ENCODE data around the gene TTLL7.

- TF ChIP-seq CTCF (IDR thresholded peaks at IDR 0.05; ENCODE audit: poor library complexity, severe bottlenecking) (no peak), EP300 (conservative IDR thresholded peaks at IDR 0.05; ENCODE audit: poor library complexity, severe bottlenecking) (no peak), POLR2AphosphoS5 (IDR thresholded peaks at IDR 0.05) (no peak), RAD21 (conservative IDR thresholded peaks at IDR 0.05) (no peak), EZH2 (IDR thresholded peaks at IDR 0.05; ENCODE audit: borderline replicate concordance, insufficient read depth, low read length, poor library complexity, severe bottlenecking) (no peak), SMC3 (conservative IDR thresholded peaks at IDR 0.05; ENCODE audit: poor library complexity) (no peak), TAF1 (IDR thresholded peaks at IDR 0.05; ENCODE audit: low read depth) (no peak), MXI1 (conservative IDR thresholded peaks at IDR 0.05; ENCODE audit: poor library complexity, severe bottlenecking) (no peak)
- TF ChIP-seq, protein P1, sequence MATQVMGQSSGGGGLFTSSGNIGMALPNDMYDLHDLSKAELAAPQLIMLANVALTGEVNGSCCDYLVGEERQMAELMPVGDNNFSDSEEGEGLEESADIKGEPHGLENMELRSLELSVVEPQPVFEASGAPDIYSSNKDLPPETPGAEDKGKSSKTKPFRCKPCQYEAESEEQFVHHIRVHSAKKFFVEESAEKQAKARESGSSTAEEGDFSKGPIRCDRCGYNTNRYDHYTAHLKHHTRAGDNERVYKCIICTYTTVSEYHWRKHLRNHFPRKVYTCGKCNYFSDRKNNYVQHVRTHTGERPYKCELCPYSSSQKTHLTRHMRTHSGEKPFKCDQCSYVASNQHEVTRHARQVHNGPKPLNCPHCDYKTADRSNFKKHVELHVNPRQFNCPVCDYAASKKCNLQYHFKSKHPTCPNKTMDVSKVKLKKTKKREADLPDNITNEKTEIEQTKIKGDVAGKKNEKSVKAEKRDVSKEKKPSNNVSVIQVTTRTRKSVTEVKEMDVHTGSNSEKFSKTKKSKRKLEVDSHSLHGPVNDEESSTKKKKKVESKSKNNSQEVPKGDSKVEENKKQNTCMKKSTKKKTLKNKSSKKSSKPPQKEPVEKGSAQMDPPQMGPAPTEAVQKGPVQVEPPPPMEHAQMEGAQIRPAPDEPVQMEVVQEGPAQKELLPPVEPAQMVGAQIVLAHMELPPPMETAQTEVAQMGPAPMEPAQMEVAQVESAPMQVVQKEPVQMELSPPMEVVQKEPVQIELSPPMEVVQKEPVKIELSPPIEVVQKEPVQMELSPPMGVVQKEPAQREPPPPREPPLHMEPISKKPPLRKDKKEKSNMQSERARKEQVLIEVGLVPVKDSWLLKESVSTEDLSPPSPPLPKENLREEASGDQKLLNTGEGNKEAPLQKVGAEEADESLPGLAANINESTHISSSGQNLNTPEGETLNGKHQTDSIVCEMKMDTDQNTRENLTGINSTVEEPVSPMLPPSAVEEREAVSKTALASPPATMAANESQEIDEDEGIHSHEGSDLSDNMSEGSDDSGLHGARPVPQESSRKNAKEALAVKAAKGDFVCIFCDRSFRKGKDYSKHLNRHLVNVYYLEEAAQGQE (IDR thresholded peaks at IDR 0.05; ENCODE audit: borderline replicate concordance) = no peak
Measured at GRCh38 chr1:83887483-83887882, 111.4 kb downstream of the TTLL7 start.
